K562 (cell line): ENCODE data around the gene E2F2. TPM values are rescaled to one million over a fixed set of nuclear protein-coding genes. Genes with fewer than 3 reads are reported as not detected.

Experiments used
- ATF1 ChIP-seq, 2 experiments: fragments of 450-650 bp in 1 of 2; IDR thresholded peaks; 2 replicates each; pipeline ENCODE4 v1.6.1; 2016; ENCODE audit warnings: missing compliant biosample characterization in 1 of 2, missing genetic modification characterization in 1 of 2
- CREB3 ChIP-seq: fragments of 450-650 bp; conservative IDR thresholded peaks from 2 replicates; pipeline ENCODE4 v1.6.1; 2016; ENCODE audit warnings: missing genetic modification characterization, low read depth, mild to moderate bottlenecking, missing compliant biosample characterization, moderate library complexity
- DDX20 ChIP-seq: fragments of 450-650 bp; IDR thresholded peaks from 2 replicates; pipeline ENCODE4 v1.6.1; 2016; ENCODE audit warnings: missing genetic modification characterization, low read depth, mild to moderate bottlenecking, missing compliant biosample characterization, moderate library complexity
- DEAF1 ChIP-seq: fragments of 450-650 bp; formaldehyde crosslinking; IDR thresholded peaks from 2 replicates; pipeline ENCODE4 v1.4.0; 2020; ENCODE audit warnings: mild to moderate bottlenecking, moderate library complexity
- ELF1 ChIP-seq: fragments of 200-800 bp; sonication (Bioruptor generic); IDR thresholded peaks from 2 replicates; pipeline ENCODE4 v1.6.1; 2016; ENCODE audit warnings: missing genetic modification characterization, missing compliant biosample characterization
- HEY1 ChIP-seq: fragments of 250-450 bp; sonication (Bioruptor Pico); IDR thresholded peaks from 2 replicates; pipeline ENCODE4 v1.5.0; 2020; ENCODE audit warnings: mild to moderate bottlenecking, moderate library complexity, borderline replicate concordance
- KDM4B ChIP-seq, 2 experiments: fragments of 450-650 bp in 1 of 2; sonication (generic) in 1 of 2; IDR thresholded peaks; 2 replicates each; pipeline ENCODE4 v1.6.1; 2016 to 2017; ENCODE audit warnings: borderline replicate concordance in 2 of 2, antibody characterized with exemption in 1 of 2, low read depth in 1 of 2, mild to moderate bottlenecking in 1 of 2
- NBN ChIP-seq: fragments of 450-650 bp; IDR thresholded peaks from 2 replicates; pipeline ENCODE4 v1.6.1; 2016; ENCODE audit warnings: low read depth, mild to moderate bottlenecking
- POLR2A ChIP-seq: fragments of 450-650 bp; conservative IDR thresholded peaks from 2 replicates; pipeline ENCODE4 v1.6.1; 2016
- RCOR1 ChIP-seq, 2 experiments: IDR thresholded peaks; 2 replicates each; pipeline ENCODE4 v1.6.1; 2012; ENCODE audit warnings: low read depth in 2 of 2, low read length in 2 of 2, borderline replicate concordance in 1 of 2, improper control_type of control experiment in 1 of 2
- ZBTB40 ChIP-seq, 2 experiments: fragments of 450-650 bp in 1 of 2; sonication (generic) in 1 of 2; formaldehyde crosslinking in 1 of 2; IDR thresholded peaks; 2 replicates each; pipeline versions ENCODE4 v1.7.1 to v1.9.0; 2016 to 2022; ENCODE audit warnings: inconsistent platforms in 1 of 2, mild to moderate bottlenecking in 1 of 2, missing genetic modification reagents in 1 of 2
- ZFP1 ChIP-seq: fragments of 450-650 bp; formaldehyde crosslinking; IDR thresholded peaks from 2 replicates; pipeline ENCODE4 v1.4.0; 2020; ENCODE audit warnings: mild to moderate bottlenecking, mixed read lengths
- polyA plus RNA-seq, 8 experiments: library from polyadenylated mRNA; depleted of rRNA in 4 of 8; stranded (reverse) in 5 of 8; unstranded in 3 of 8; fragments of >200 nt; fragmentation: Nextera tagmentation in 2 of 8; fragmentation: Illumina TruSeq in 1 of 8; extraction: Ambion mirVana in 2 of 8; extraction: Trizol in 1 of 8; gene quantifications; 2 replicates each; pipeline versions ENCODE4 v1.2.1 to v1.2.3, GENCODE V29; 2011 to 2014; ENCODE audit warnings: inconsistent platforms in 1 of 8, missing spikeins in 1 of 8
- total RNA-seq, 7 experiments: library from RNA; depleted of rRNA in 6 of 7; stranded (reverse); fragments of >200 nt in 6 of 7; fragmentation: Illumina TruSeq in 2 of 7; extraction: Trizol in 2 of 7; gene quantifications; 2 replicates each; pipeline versions ENCODE4 v1.2.1 to v1.2.3, GENCODE V29; 2011 to 2021; ENCODE audit warnings: low replicate concordance in 1 of 7

The E2F2 gene
- total and polyA plus RNA-seq, 9 of the 15 experiments (the other 6 are each of a cell fraction or from before 2014, with no cell fraction given), result 3.1 to 25.3 (median 11.4) TPM

- TF ChIP-seq CREB3 (tag) (peak; percentile 74; the same call in 1 of the 2 replicates), NBN (peak; percentile 93), POLR2A (no peak; the same call in 1 of the 2 replicates), ATF1 (CRISPR knock-in tag; IDR thresholded peaks at IDR 0.05) (peak; percentile 72), ATF1 (tag; IDR thresholded peaks at IDR 0.05) (peak; percentile 99), ZFP1 (CRISPR knock-in tag) (no peak), KDM4B (IDR thresholded peaks at IDR 0.05; ENCODE audit: borderline replicate concordance in 2 of 2, low read depth in 1 of 2) (peak in 1 of 2 experiments; percentile 79; a peak in 1 of 4 replicates), RCOR1 (IDR thresholded peaks at IDR 0.05; ENCODE audit: borderline replicate concordance in 1 of 2, low read depth in 2 of 2, low read length in 2 of 2) (peak; percentile 80 to 99), DEAF1 (peak; percentile 99), HEY1 (no peak), ELF1 (tag) (peak; percentile 63), DDX20 (tag) (no peak), ZBTB40 (IDR thresholded peaks at IDR 0.05) (peak; percentile 48; the same call in 1 of the 2 replicates), ZBTB40 (CRISPR knock-in tag; IDR thresholded peaks at IDR 0.05) (no peak)
Observed at GRCh38 chr1:23539698-23540266, 8.7 kb upstream of the E2F2 start (continued).
